SKM-1 (cell line): ENCODE results near the gene TFAP2A.

Experiments used
- DNase-seq: peaks from one replicate; lab custom pipeline; 2025; ENCODE audit not compliant: unreplicated experiment; lab: John Stamatoyannopoulos, UW

The TFAP2A gene

GRCh38 chr6:10426781-10427279 lies 12.0 kb upstream of the TFAP2A start:
- no peak for DNase-seq

DNA sequence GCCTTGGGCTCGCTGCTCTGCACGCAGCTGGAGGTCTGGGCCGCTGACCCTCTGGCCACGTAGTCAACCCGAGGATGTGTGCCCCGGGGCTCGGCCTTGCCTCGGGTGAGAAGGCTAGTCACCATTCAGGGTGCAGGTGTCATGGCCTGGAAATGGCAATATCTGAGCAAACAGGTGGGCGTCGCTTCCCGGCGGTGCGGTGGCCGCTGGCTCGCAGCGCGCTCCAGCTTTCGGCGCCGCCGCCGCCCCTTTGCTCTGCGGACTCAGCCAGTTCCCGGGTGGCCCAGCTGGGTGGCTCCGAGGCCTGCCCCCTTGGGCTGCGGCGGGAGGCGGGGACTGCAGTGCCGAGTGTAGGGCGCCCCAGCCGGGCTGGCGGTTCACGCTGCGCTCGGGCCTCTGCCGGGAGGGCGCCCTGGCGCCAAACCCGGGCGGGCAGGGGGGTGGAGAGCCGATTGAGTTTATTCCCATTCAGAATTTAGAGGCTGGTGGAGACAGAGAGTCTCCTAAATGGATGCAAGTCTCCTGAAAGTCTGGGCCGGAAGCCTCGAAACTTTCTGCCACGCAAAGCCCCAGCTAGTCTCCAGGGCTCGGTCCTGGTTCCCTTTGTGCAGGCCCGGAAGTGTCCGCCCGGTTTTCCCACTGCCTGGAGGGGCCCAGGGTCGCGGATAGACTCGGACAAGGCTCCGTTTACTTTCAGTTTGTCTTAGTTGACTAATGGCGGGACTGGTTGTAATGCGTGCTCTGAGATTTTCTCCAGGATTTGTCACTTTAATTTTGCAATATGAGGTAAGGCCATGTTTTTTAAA lies 11.3 kb upstream of the TFAP2A start:
- no peak for DNase-seq

- no peak for DNase-seq
These were observed 10.5 kb upstream of the TFAP2A start for GRCh38 chr6:10425176-10425974.

DNA sequence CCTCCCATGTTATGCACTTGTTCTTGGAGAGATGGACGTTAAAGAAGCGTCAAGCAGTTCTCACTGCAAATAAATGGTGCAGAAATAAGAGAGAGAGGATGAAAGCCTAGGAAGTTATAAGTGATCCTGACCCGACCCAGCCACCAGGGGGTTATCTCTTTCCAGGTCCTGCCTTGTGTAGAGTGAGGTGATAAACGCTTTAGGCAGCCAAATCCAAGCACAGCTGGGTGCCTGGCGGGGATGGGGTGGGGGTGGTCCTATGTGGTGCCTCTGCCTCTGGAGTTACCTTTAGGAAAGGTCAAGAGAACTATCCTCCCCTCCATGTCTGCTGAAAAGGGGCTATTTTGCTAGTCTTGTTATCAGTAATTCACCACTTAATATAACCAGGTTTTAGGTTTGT lies 9.2 kb upstream of the TFAP2A start:
- no peak for DNase-seq

DNA sequence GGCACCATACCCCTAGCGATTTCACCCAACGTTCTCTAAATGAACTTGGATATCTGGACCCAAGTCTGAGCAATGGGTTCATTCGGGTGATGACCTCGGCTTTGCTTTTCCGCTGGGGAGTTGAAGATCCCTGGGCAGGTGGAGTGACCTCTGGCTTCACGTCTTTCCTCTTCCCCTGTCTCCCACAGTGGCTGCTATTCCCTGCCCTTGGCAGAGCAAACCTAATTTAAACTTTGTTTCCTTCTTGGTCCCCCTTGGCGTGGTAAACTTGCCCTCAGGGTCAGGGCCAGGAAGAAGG lies 7.8 kb upstream of the TFAP2A start:
- no peak for DNase-seq

DNA sequence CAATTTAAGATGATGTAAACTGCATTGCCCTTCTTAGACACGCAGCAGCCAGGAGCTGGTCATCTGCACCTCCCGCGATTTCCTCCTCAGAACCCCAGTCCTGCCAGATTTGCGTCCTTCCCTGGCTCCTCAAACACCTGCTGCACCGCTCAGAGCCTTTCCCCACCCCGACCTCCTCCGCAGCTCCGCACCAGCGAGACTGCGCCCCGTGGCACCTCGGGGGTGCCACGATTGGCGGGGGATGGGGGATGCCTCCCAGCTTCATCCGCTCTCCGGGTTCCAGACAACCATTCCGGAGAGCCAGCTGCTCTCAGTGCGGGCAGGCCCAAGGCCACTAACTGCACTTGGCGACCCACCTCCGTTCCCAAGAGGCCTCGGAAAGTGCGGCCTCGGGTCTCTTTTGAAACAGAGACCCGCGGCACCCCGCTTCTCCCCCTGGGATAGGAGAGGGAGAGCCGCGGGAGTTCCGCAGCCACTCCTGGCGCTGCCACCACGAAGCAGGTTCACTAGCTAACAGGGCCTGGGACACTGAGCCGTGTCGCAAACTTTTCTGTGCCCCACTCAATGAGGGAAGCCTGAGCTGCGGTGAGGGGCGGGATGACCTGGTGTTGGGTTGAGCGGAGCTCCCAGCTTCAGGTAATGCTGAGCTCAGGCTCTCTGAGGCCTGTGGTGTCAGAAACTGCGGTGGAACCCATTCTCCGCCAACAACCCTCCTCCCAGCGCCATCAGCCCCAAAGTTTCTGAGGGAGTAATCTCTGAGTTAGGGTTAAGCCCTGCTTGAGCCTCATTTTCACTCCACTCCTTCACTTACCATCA lies 7.3 kb upstream of the TFAP2A start:
- DNase-seq = no peak

- DNase-seq = no peak
These were observed 6.5 kb upstream of the TFAP2A start for GRCh38 chr6:10421158-10421920.

DNA sequence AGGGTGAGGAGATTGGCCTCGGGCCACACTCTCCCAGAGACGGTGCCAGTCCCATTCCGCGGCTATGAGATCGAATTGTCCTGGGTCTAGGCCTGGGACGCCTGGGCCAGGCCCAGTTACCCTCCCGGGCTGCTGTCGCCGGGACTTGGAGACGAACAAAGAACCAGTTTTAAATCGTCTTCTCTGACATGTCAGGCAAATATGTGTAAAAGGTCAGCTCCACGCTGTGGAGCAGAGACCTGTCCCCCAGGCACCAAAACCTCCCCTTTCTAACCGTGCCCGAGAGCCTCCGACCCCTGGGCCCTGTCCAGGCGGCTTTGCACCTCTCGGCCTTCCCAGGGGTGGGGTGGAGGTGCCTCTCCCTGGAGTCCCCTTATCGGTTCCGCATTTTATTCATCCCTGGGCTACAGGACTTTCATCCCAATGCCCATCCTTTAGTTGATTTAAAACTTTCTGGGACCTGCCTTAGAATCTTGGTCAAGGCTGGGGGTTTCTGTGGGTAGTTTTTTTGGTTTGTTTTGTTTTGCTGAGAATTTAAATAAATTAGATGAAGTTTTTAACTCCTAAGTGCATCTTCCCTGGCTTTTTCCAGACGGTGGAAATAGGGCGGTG lies 5.8 kb upstream of the TFAP2A start:
- no peak for DNase-seq

DNA sequence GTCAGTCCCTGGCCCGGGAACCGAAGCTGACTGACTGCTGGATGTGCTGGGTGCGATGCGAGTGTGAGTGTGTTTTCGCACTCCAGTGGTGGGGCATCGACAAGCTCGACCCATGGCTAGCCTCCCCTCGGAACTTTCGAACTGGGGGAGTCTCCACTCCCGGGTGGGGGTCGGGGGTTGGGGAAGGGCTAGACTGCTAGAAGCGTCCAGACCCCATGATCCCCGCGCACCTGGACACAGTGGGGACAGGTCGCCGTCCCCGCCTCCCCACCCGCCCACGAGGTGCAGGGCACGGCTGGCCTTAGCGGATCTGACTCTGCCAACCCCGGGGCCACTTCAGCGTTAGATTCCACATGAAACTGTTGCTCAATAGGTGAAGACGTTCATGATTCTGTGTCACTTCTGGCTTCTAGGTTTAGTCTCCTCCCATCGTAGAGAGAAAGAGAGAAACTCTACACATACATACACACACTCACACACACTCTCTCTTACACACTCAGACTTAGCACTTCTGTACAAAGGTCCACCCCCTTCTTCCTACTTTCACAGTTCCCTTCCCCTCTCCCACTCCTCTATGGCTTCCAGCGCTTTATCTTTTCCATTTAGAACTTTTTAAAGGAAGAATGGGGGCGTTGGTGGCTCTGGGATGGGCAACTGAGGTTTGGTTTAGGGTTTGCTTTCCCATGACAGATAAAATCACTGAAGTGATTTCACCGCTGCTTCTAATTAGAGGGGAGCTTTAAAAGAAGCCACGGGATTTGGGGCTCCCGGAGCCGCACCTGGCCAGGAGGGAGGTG lies 5.1 kb upstream of the TFAP2A start:
- DNase-seq = no peak

- no peak for DNase-seq
These were observed 4.2 kb upstream of the TFAP2A start for GRCh38 chr6:10418862-10419748.

DNA sequence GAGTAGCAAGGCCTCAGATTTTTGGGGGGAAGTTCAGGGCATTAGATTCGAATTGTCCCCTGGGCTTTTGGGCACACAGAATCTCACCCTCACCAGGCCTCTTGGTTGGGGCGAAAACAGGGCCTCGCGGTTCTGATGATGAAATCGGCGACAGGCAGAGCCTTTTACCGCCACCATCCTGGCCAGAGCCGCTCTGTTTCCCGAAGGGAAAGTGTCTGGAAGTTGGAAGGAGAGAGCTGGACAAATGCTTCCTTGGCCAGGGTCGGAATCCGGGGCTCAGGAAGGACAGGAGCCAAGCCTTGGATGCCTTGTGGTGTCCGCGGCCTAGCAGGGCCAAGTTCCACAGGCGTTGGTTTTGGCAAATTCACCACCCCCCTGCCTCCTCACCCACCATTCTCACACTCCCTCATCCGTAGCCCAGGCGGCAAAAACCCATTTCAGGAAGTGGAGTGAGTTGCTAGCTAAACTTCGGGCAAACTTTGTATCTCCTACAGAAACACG lies 3.5 kb upstream of the TFAP2A start:
- DNase-seq = no peak

- DNase-seq = no peak
These were observed 2.8 kb upstream of the TFAP2A start for GRCh38 chr6:10417681-10418104.

GRCh38 chr6:10416863-10417641 lies 2.2 kb upstream of the TFAP2A start:
- DNase-seq = no peak

DNA sequence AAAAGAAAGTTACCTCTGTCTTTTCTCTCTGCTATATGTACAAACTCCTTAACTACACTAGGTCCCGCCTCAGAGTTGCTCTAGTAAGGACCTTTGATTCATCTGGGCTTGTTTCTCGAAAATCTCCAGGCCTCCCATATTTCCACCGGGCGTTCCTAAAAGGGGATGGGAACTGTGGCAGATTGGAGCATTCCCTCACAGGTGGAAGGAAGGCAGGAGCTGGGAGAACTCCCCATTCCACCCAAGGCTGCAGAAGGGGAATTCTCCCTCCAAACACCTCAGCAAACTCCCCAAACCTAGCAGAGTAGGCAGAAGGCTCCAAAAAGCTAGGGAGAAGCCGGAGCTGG lies 1.6 kb upstream of the TFAP2A start:
- DNase-seq = no peak

DNA sequence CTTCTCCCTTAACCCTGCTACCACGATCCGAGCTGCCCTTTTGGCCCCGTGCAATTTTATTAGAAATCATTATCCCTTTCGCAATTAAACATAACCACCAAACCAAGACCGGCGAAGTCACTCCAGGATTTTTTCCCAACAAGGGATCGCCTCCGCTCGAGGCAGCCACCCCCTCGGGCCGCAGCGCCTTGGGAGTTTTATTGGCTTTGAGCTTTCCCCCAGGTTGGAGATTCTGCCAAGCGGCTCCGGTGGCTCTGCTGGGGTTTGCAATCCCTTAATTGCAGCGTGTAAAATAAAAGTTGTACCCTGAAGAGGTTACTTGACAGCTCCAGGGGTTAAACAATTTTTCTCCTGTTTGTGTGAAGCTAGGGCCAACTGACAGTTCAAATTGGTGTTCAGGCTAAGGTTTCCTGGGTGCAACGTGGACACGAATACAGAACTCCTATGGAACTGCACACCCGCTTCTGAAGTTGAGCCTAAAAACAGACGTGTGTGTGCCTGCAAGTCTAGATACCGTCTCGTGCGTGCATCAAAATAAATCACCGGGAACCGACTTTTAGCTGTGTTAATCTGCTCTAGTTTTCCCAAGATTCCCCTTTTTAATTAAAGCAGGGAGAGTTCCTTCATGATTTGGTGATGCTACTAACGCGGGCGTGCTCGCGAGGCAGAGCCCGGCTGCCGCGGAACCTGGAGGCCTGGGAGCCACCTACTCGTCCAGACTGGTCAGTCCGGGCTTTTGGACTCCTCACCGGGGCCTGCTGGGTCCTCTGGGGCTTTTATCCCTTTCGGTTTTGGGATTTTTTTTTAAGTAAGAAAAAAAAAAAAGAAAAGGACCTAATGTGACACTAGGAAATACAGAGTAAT lies 975 bp upstream of the TFAP2A start:
- no peak for DNase-seq

GRCh38 chr6:10413850-10414738 lies 780 bp downstream of the TFAP2A start:
- DNase-seq = no peak
